Vagina (tissue), 2 donors: ENCODE data around the gene EML1.

Experiments
- POLR2A ChIP-seq, 2 donors: fragments of 450-650 bp; IDR thresholded peaks; one replicate each; pipeline ENCODE4 v1.6.1; 2017; ENCODE audit warnings: antibody characterized with exemption in 2 of 2, mild to moderate bottlenecking in 2 of 2, moderate library complexity in 2 of 2
- TF ChIP-seq, protein P1 (sequence below), 3 experiments: fragments of 450-650 bp in 2 of 3; fragments of 200-600 bp in 1 of 3; sonication (generic) in 1 of 3; IDR thresholded peaks; one replicate each; pipeline ENCODE4 v1.5.1; 2017 to 2019; ENCODE audit warnings: antibody characterized with exemption in 3 of 3, mild to moderate bottlenecking in 2 of 3, moderate library complexity in 2 of 3

DNA sequence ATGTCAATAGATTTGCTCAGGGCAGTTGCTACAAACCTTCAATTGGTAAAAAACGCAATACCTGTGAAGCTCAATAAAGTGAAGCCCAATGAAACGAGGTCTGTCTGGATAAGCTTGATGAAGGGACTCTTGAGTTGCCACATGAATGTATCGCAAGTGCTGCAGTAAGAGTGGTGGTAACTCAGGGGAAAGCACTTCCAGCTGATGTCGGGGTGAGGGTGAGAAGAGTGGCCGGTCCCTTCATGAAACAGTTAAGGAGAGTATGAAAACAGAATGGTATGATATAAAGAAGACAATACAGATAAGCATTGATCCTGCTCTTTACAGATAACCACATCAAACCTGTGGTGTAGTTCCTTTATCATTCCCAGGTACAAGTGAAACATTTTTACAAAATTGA lies 188.6 kb downstream of the EML1 start:
- TF ChIP-seq, protein P1, sequence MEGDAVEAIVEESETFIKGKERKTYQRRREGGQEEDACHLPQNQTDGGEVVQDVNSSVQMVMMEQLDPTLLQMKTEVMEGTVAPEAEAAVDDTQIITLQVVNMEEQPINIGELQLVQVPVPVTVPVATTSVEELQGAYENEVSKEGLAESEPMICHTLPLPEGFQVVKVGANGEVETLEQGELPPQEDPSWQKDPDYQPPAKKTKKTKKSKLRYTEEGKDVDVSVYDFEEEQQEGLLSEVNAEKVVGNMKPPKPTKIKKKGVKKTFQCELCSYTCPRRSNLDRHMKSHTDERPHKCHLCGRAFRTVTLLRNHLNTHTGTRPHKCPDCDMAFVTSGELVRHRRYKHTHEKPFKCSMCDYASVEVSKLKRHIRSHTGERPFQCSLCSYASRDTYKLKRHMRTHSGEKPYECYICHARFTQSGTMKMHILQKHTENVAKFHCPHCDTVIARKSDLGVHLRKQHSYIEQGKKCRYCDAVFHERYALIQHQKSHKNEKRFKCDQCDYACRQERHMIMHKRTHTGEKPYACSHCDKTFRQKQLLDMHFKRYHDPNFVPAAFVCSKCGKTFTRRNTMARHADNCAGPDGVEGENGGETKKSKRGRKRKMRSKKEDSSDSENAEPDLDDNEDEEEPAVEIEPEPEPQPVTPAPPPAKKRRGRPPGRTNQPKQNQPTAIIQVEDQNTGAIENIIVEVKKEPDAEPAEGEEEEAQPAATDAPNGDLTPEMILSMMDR (IDR thresholded peaks at IDR 0.05): no peak
- no peak for TF ChIP-seq POLR2A (IDR thresholded peaks at IDR 0.05)
